Spleen (tissue), 11 donors: ENCODE measurements around the gene F13A1. TPM values are rescaled to one million over a fixed set of nuclear protein-coding genes. Genes with fewer than 3 reads are reported as not detected.

Source experiments
- DNase-seq: peaks from one replicate; pipeline ENCODE4 v3.0.0-alpha.2; 2020
- H3K27ac ChIP-seq, 8 donors: fragments of 200-600 bp; sonication (generic) in 7 of 8; 1 replicate in 4 of 8; 2 replicates in 4 of 8; pipeline versions ENCODE4 v1.5.0 to v1.8.0; 2016 to 2021; ENCODE audit warnings: inconsistent platforms in 4 of 8, mild to moderate bottlenecking in 4 of 8, moderate library complexity in 1 of 8
- H3K27me3 ChIP-seq, 7 donors: fragments of 200-600 bp; sonication (generic) in 6 of 7; replicated peaks in 1 of 7; 1 replicate in 4 of 7; 2 replicates in 3 of 7; pipeline versions ENCODE4 v1.5.0 to v1.8.0; 2016 to 2021; ENCODE audit warnings: inconsistent platforms in 3 of 7, mild to moderate bottlenecking in 1 of 7
- H3K36me3 ChIP-seq, 6 donors: fragments of 200-600 bp; sonication (generic) in 5 of 6; 1 replicate in 4 of 6; 2 replicates in 2 of 6; pipeline versions ENCODE4 v1.5.0 to v1.8.0; 2016 to 2021; ENCODE audit warnings: inconsistent platforms in 2 of 6
- H3K4me1 ChIP-seq, 6 donors: fragments of 200-600 bp; sonication (generic) in 5 of 6; 1 replicate in 3 of 6; 2 replicates in 3 of 6; pipeline versions ENCODE4 v1.5.0 to v1.8.0; 2016 to 2021; ENCODE audit warnings: inconsistent platforms in 3 of 6
- H3K4me3 ChIP-seq, 8 donors: fragments of 200-600 bp; sonication (generic) in 7 of 8; 1 replicate in 4 of 8; 2 replicates in 4 of 8; pipeline versions ENCODE4 v1.5.0 to v1.8.0; 2016 to 2021; ENCODE audit warnings: inconsistent platforms in 4 of 8, mild to moderate bottlenecking in 4 of 8, moderate library complexity in 2 of 8
- H3K9me3 ChIP-seq, 8 donors: fragments of 200-600 bp; sonication (generic) in 7 of 8; 1 replicate in 4 of 8; 2 replicates in 4 of 8; pipeline versions ENCODE4 v1.5.0 to v1.8.0; 2016 to 2021; ENCODE audit warnings: inconsistent platforms in 4 of 8
- CTCF ChIP-seq, 11 experiments: fragments of 200-600 bp in 7 of 11; fragments of 450-650 bp in 4 of 11; sonication (generic) in 4 of 11; IDR thresholded peaks in 8 of 11; conservative IDR thresholded peaks in 3 of 11; 1 replicate in 7 of 11; 2 replicates in 4 of 11; pipeline versions ENCODE4 v1.4.0 to v1.8.0; 2016 to 2021; ENCODE audit warnings: antibody characterized with exemption in 11 of 11, inconsistent platforms in 4 of 11, mild to moderate bottlenecking in 1 of 11
- POLR2A ChIP-seq, 3 donors: fragments of 450-650 bp; IDR thresholded peaks; one replicate each; pipeline ENCODE4 v1.5.1; 2017; ENCODE audit warnings: antibody characterized with exemption in 3 of 3, mild to moderate bottlenecking in 1 of 3
- POLR2AphosphoS5 ChIP-seq, 3 donors: sonication (generic); formaldehyde crosslinking; IDR thresholded peaks; one replicate each; pipeline ENCODE4 v1.5.1; 2017; ENCODE audit warnings: antibody characterized with exemption in 3 of 3
- WGBS, 5 donors: extraction: QIAGEN DNeasy Blood & Tissue Kit in 3 of 5; methylation state at CpG; one replicate each; pipeline versions ENCODE4 v1.1.5 to v1.1.7; 2013 to 2018; 5-methylcytosine and 5-hydroxymethylcytosine counted together
- intact Hi-C: fragments of 100-400 bp; cut with DNase I; formaldehyde crosslinking; loops from one replicate; pipeline ENCODE4 v1.15.0; 2023; ENCODE audit warnings: low total_unique reads
- polyA plus RNA-seq, 3 donors: library from polyadenylated mRNA; stranded (reverse); fragments of 200-250 nt; gene quantifications; one replicate each; pipeline ENCODE4 v1.2.1, GENCODE V29; 2013
- total RNA-seq, 7 donors: library from RNA; depleted of rRNA in 3 of 7; stranded (reverse); fragments of >200 nt in 3 of 7; fragmentation: NEBNext Ultra II Directional in 4 of 7; extraction: Animal tissue kit (Norgen Biotek cat#: 25700) in 4 of 7; gene quantifications; one replicate each; pipeline versions ENCODE4 v1.1.0 to v1.2.1, GENCODE V29; 2016 to 2021
- donor health status: healthy with polysubstance abuse.
- donor health status: DM: no; HTN: no; CAD: no; lungs with moderate emphysema.
- donor health status: DM: no; HTN: no; CAD: no.
- donor health status: Bipolar disorder and iron deficiency.
- donor health status: healthy.
- donor health status: DM: no; HTN: no; CAD: no.
- donor health status: DM: yes; HTN: yes; CAD: no.

The F13A1 gene
- total and polyA plus RNA-seq, 10 donors: 1.8 to 41.5 (median 25.9) TPM

DNA sequence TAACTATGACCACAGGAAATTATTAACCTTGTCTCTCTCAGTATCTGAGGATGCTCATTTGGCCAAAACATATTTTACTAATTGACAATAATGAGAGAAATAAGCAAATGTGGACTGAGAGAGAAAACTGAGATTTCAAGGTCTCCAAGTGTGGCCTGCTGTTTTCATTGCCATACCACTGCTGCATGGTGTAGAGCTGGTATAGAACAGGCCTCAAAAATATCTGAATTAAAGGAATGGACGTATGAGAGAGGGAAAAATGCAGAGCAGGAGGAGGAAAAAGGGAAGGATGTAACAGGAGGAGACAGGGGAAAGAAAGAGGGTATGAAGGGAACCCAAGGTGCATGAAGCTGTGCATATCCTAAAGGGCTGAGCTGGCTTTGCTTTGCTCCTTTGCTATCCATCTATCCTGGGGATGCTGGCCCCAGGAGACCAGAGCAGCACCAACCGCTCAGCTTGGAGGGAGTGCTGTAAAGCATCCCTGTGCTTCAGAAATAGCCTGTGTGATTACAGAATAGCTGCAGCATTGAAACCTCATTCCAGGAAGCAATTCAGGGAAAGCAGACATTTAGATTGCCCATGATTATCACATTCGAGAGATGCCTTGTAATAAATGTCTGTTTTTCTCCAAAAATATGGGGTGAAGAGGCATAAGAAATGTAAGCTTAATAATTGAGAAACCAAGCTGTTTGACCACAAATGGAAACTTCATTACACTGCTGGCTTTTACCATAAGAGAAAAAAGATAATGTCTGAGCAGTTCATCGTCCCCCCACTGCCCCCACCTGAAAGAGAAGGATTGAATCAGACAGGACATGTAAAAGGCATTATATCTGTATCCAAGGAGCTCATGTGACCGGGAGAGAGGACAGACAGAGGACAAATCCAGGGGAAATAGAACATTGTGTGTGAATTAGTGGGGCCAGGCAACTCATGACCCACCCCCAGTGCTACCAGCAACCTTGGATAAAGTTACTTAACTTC, 80.6 kb downstream of the F13A1 start:
- Histone ChIP-seq H3K36me3 (no peaks in the 10 kb centered on the region), H3K9me3 (no peaks in the 10 kb centered on the region), H3K4me1 (no peaks in the 10 kb centered on the region), H3K4me3 (no peak overlapping the region), H3K27ac (no peak overlapping the region), H3K27me3 (no peaks in the 10 kb centered on the region)
- no peak for DNase-seq
- intact Hi-C loops: no loop called here
- 62 to 69% (median 68%) methylated on average over 5 of the region's 5 CpGs for WGBS, 5 donors
- TF ChIP-seq POLR2A (IDR thresholded peaks at IDR 0.05) (no peak), POLR2AphosphoS5 (IDR thresholded peaks at IDR 0.05) (no peak), CTCF (IDR thresholded peaks at IDR 0.05 in 8 of 11, conservative IDR thresholded peaks at IDR 0.05 in 3 of 11) (no peak)

GRCh38 chr6:6236730-6237469, 83.6 kb downstream of the F13A1 start:
- H3K27ac ChIP-seq: no peak overlapping the region
- no peak for TF ChIP-seq POLR2A (IDR thresholded peaks at IDR 0.05)
- no peak for TF ChIP-seq POLR2AphosphoS5 (IDR thresholded peaks at IDR 0.05)
- no peak for TF ChIP-seq CTCF (IDR thresholded peaks at IDR 0.05 in 8 of 11, conservative IDR thresholded peaks at IDR 0.05 in 3 of 11)
- H3K36me3 ChIP-seq: no peaks in the 10 kb centered on the region
- DNase-seq: no peak
- 41 to 49% (median 46%) methylated on average over 6 of the region's 6 CpGs for WGBS, 5 donors
- intact Hi-C loops: no loop called here
- H3K27me3 ChIP-seq: no peaks in the 10 kb centered on the region
- no peaks in the 10 kb centered on the region for H3K9me3 ChIP-seq
- no peak overlapping the region for H3K4me3 ChIP-seq
- H3K4me1 ChIP-seq: no peaks in the 10 kb centered on the region

DNA sequence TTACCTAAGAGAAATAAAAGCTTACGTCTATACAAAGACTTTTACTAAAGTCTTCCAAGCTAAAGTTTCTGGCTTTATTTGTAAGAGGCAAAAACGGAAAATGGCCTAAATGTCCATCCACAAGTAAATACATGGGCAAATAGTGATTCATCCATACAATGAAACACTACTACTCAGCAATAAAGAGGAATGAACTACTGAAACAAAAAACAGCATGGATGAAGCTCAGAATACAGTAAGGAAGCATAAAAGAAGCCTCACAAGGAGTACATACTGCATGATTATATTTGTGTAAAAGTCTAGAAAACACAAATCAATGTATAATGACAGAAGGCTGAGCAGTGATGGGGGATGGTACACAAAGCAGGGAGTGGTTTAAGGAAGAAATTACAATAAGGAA, 84.7 kb downstream of the F13A1 start:
- intact Hi-C loops: no loop called here
- H3K27me3 ChIP-seq: no peaks in the 10 kb centered on the region
- H3K9me3 ChIP-seq: no peaks in the 10 kb centered on the region
- WGBS, 5 donors: 83 to 93% (median 84%) methylated on average over 2 of the region's 2 CpGs
- TF ChIP-seq CTCF (IDR thresholded peaks at IDR 0.05 in 8 of 11, conservative IDR thresholded peaks at IDR 0.05 in 3 of 11) (no peak), POLR2A (IDR thresholded peaks at IDR 0.05) (no peak), POLR2AphosphoS5 (IDR thresholded peaks at IDR 0.05) (no peak)
- no peak for DNase-seq
- no peak overlapping the region for H3K4me3 ChIP-seq
- no peak overlapping the region for H3K27ac ChIP-seq
- no peaks in the 10 kb centered on the region for H3K4me1 ChIP-seq
- H3K36me3 ChIP-seq: no peaks in the 10 kb centered on the region

DNA sequence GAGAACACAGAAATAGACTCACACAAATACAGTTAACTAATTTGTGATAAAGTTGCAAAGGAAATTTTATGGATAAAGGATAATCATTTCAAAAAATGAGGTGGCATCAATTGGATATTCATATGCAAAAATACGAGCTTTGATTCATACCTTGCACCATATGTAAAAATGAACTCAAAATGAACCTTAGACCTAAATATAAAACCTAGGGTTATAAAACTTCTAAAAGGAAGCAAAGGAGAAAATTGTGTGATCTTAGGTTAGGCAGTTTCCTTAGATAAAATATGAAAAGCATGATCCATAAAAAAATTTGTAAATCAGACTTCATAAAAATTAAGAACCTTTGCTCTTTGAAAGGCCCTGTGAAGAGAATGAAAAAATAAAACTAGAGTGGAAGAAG, 85.5 kb downstream of the F13A1 start:
- WGBS, 5 donors: 73 to 89% (median 82%) methylated on average over 1 of the region's 1 CpG
- no peak for DNase-seq
- Histone ChIP-seq H3K4me1 (no peaks in the 10 kb centered on the region), H3K4me3 (no peak overlapping the region), H3K27me3 (peaks cover 0 to 7% (median 0%) of the 10 kb centered on the region in 7 donors), H3K27ac (no peak overlapping the region), H3K36me3 (no peaks in the 10 kb centered on the region), H3K9me3 (no peaks in the 10 kb centered on the region)
- TF ChIP-seq POLR2A (IDR thresholded peaks at IDR 0.05): no peak
- no peak for TF ChIP-seq POLR2AphosphoS5 (IDR thresholded peaks at IDR 0.05)
- no peak for TF ChIP-seq CTCF (IDR thresholded peaks at IDR 0.05 in 8 of 11, conservative IDR thresholded peaks at IDR 0.05 in 3 of 11)
- intact Hi-C loops: no loop called here
